HG03095 (cell line): ENCODE results near the gene KLHL25.

Experiments used
- ATAC-seq: cut with Tn5 transposase; IDR thresholded peaks from one replicate; pipeline ENCODE4 v1.9.1; 2021; ENCODE audit warnings: moderate library complexity; ENCODE audit not compliant: unreplicated experiment

The KLHL25 gene

GRCh38 chr15:85718271-85718971, 76.3 kb downstream of the KLHL25 start:
- ATAC-seq, result peak; percentile 63

GRCh38 chr15:85717212-85717611, 77.5 kb downstream of the KLHL25 start:
- ATAC-seq, result no peak

- no peak for ATAC-seq
Measured at GRCh38 chr15:85716261-85716660, 78.5 kb downstream of the KLHL25 start.

GRCh38 chr15:85711580-85712192, 83.0 kb downstream of the KLHL25 start:
- no peak for ATAC-seq

GRCh38 chr15:85710340-85710842, 84.3 kb downstream of the KLHL25 start:
- peak; percentile 41 for ATAC-seq
